Neural cell (in vitro differentiated cells): Measurements from ENCODE around the gene GTF2F2. TPM values are rescaled to one million over a fixed set of nuclear protein-coding genes. Genes with fewer than 3 reads are reported as not detected.

Source experiments
- H2AFZ ChIP-seq: fragments of 200-600, 300-800 bp; sonication (generic), shearing (Covaris generic); 2 replicates; pipeline ENCODE4 v1.6.0; 2014; ENCODE audit warnings: low read depth, mild to moderate bottlenecking, antibody characterized with exemption, low read length, moderate library complexity
- H3F3A ChIP-seq: fragments of 200-600 bp; shearing (Covaris generic); 2 replicates; pipeline ENCODE4 v1.6.1; 2016; ENCODE audit warnings: mild to moderate bottlenecking, moderate library complexity, mixed read lengths, antibody characterized with exemption, low read length; ENCODE audit not compliant: insufficient read depth, poor library complexity, severe bottlenecking
- H3K27ac ChIP-seq: fragments of 200-600, 300-800 bp; sonication (generic), shearing (Covaris generic); 2 replicates; pipeline ENCODE4 v1.5.1; 2014; ENCODE audit warnings: mild to moderate bottlenecking, low read length, moderate library complexity
- H3K27me3 ChIP-seq: fragments of 300-800, 200-600 bp; sonication (generic), shearing (Covaris generic); 2 replicates; pipeline ENCODE4 v1.6.0; 2014; ENCODE audit warnings: mild to moderate bottlenecking, low read depth, low read length, moderate library complexity; ENCODE audit not compliant: insufficient read depth
- H3K36me3 ChIP-seq: fragments of 300-800, 200-600 bp; sonication (generic), shearing (Covaris generic); 2 replicates; pipeline ENCODE4 v1.5.1; 2014; ENCODE audit warnings: mild to moderate bottlenecking, antibody characterized with exemption, low read length, moderate library complexity; ENCODE audit not compliant: insufficient read depth
- H3K4me2 ChIP-seq: fragments of 300-800, 200-600 bp; sonication (generic), shearing (Covaris generic); 2 replicates; pipeline ENCODE4 v1.6.0; 2014; ENCODE audit warnings: mild to moderate bottlenecking, low read length
- H3K4me3 ChIP-seq: fragments of 300-800, 200-600 bp; sonication (generic), shearing (Covaris generic); 2 replicates; pipeline ENCODE4 v1.5.1; 2014; ENCODE audit warnings: mild to moderate bottlenecking, low read length, moderate library complexity
- H3K79me2 ChIP-seq: fragments of 200-600 bp; shearing (Covaris generic); replicated peaks from 2 replicates; pipeline ENCODE4 v1.6.0; 2014; ENCODE audit warnings: mild to moderate bottlenecking, low read length, moderate library complexity; ENCODE audit not compliant: insufficient read depth
- H3K9ac ChIP-seq: fragments of 300-800, 200-600 bp; sonication (generic), shearing (Covaris generic); 2 replicates; pipeline ENCODE4 v1.6.1; 2016; ENCODE audit warnings: mild to moderate bottlenecking, low read length, mixed read lengths
- H3K9me2 ChIP-seq: fragments of 200-600 bp; shearing (Covaris generic); 2 replicates; pipeline ENCODE4 v1.6.1; 2016; ENCODE audit warnings: mild to moderate bottlenecking, low read length, mixed read lengths; ENCODE audit not compliant: insufficient read depth
- H3K9me3 ChIP-seq: fragments of 200-600, 300-800 bp; sonication (generic), shearing (Covaris generic); 2 replicates; pipeline ENCODE4 v1.6.1; 2016; ENCODE audit warnings: mild to moderate bottlenecking, mixed run types, low read length, moderate library complexity, mixed read lengths
- H4K20me1 ChIP-seq: fragments of 200-600 bp; shearing (Covaris generic); 2 replicates; pipeline ENCODE4 v1.6.1; 2016; ENCODE audit warnings: mild to moderate bottlenecking, mixed run types; ENCODE audit not compliant: insufficient read depth
- EP300 ChIP-seq: fragments of 450-650 bp; conservative IDR thresholded peaks from 2 replicates; pipeline ENCODE4 v1.6.1; 2014; ENCODE audit warnings: antibody characterized with exemption, mild to moderate bottlenecking, moderate library complexity; ENCODE audit not compliant: poor library complexity, severe bottlenecking
- EZH2 ChIP-seq: fragments of 200-600, 300-800 bp; shearing (Covaris generic), sonication (generic); IDR thresholded peaks from 2 replicates; pipeline ENCODE4 v1.6.1; 2014; ENCODE audit warnings: antibody characterized with exemption, low read length, borderline replicate concordance, mild to moderate bottlenecking; ENCODE audit not compliant: insufficient read depth, poor library complexity, severe bottlenecking
- MXI1 ChIP-seq: fragments of 450-650 bp; conservative IDR thresholded peaks from 2 replicates; pipeline ENCODE4 v1.6.1; 2014; ENCODE audit warnings: antibody characterized with exemption, mild to moderate bottlenecking; ENCODE audit not compliant: poor library complexity, severe bottlenecking
- POLR2AphosphoS5 ChIP-seq: IDR thresholded peaks from 2 replicates; pipeline ENCODE4 v1.6.1; 2012
- RAD21 ChIP-seq: fragments of 450-650 bp; conservative IDR thresholded peaks from 2 replicates; pipeline ENCODE4 v1.6.1; 2014; ENCODE audit warnings: antibody characterized with exemption, mild to moderate bottlenecking, moderate library complexity
- SMC3 ChIP-seq: fragments of 450-650 bp; conservative IDR thresholded peaks from 2 replicates; pipeline ENCODE4 v1.6.1; 2014; ENCODE audit warnings: antibody characterized with exemption, mild to moderate bottlenecking, moderate library complexity; ENCODE audit not compliant: poor library complexity
- TAF1 ChIP-seq: IDR thresholded peaks from 2 replicates; pipeline ENCODE4 v1.6.1; 2012; ENCODE audit warnings: low read depth
- polyA plus RNA-seq: library from polyadenylated mRNA; depleted of rRNA; stranded (reverse); fragments of >200 nt; gene quantifications from 2 replicates; pipeline ENCODE4 v1.2.3, GENCODE V29; 2014
- TF ChIP-seq, protein P1 (sequence below): IDR thresholded peaks from 2 replicates; pipeline ENCODE4 v1.6.1; 2012; ENCODE audit warnings: borderline replicate concordance
- TF ChIP-seq, protein P2 (sequence below): fragments of 450-650 bp; IDR thresholded peaks from 2 replicates; pipeline ENCODE4 v1.5.1; 2014; ENCODE audit warnings: antibody characterized with exemption, mild to moderate bottlenecking, moderate library complexity; ENCODE audit not compliant: poor library complexity, severe bottlenecking

The GTF2F2 gene
- polyA plus RNA-seq, 1 donor from 2014 or later, result 29.6 TPM

DNA sequence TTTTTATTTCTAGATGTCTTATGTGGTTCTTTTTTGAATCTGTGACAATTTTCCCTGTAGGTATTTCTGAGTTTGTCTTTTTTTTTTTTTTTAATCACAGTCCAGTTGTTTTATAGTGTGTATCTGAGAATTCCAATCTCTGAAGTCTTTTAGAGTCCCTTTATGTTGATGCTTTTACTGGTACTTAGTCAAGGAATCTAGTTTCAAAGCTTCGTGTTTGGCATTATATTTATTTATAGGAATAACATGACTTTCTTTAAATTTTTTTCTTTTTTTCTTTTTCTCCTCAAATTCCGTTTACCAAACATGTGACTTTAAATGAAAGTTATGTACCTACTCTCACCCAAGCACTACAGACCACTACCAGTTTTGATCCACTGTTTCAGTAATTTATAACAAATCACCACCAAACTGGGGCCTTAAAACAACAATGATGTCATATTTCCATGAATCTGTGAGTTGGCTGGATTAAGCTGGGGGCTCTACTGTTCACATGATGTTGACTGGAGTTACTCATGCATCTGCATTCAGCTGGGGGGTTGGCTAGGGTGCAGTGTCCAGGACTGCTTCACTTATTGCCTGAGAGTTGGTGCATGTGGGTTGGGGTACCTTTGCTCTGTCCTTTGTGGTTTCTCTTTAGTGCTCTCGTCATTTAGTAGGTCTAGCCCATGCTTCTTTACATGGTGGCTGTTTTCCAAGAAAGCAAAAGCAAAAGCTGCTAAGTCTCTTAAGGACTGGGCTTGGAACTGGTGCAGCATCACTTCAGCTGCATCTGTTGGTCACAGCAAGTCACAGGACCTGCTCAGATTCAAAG, 58.2 kb downstream of the GTF2F2 start:
- H4K20me1 ChIP-seq, result no peaks in the 10 kb centered on the region
- no peaks in the 10 kb centered on the region for H3K9me3 ChIP-seq
- no peaks in the 10 kb centered on the region for H3F3A ChIP-seq
- H3K27ac ChIP-seq, result no peak overlapping the region
- H3K9ac ChIP-seq, result no peak overlapping the region
- TF ChIP-seq, protein P1, sequence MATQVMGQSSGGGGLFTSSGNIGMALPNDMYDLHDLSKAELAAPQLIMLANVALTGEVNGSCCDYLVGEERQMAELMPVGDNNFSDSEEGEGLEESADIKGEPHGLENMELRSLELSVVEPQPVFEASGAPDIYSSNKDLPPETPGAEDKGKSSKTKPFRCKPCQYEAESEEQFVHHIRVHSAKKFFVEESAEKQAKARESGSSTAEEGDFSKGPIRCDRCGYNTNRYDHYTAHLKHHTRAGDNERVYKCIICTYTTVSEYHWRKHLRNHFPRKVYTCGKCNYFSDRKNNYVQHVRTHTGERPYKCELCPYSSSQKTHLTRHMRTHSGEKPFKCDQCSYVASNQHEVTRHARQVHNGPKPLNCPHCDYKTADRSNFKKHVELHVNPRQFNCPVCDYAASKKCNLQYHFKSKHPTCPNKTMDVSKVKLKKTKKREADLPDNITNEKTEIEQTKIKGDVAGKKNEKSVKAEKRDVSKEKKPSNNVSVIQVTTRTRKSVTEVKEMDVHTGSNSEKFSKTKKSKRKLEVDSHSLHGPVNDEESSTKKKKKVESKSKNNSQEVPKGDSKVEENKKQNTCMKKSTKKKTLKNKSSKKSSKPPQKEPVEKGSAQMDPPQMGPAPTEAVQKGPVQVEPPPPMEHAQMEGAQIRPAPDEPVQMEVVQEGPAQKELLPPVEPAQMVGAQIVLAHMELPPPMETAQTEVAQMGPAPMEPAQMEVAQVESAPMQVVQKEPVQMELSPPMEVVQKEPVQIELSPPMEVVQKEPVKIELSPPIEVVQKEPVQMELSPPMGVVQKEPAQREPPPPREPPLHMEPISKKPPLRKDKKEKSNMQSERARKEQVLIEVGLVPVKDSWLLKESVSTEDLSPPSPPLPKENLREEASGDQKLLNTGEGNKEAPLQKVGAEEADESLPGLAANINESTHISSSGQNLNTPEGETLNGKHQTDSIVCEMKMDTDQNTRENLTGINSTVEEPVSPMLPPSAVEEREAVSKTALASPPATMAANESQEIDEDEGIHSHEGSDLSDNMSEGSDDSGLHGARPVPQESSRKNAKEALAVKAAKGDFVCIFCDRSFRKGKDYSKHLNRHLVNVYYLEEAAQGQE, result no peak
- TF ChIP-seq EZH2 (no peak), POLR2AphosphoS5 (no peak)
- no peak overlapping the region for H3K4me3 ChIP-seq
- H3K36me3 ChIP-seq, result no peaks in the 10 kb centered on the region
- H2AFZ ChIP-seq, result no peak overlapping the region
- no peaks in the 10 kb centered on the region for H3K27me3 ChIP-seq
- no peak overlapping the region for H3K4me2 ChIP-seq
- no peaks in the 10 kb centered on the region for H3K9me2 ChIP-seq
- no peaks in the 10 kb centered on the region for H3K79me2 ChIP-seq

DNA sequence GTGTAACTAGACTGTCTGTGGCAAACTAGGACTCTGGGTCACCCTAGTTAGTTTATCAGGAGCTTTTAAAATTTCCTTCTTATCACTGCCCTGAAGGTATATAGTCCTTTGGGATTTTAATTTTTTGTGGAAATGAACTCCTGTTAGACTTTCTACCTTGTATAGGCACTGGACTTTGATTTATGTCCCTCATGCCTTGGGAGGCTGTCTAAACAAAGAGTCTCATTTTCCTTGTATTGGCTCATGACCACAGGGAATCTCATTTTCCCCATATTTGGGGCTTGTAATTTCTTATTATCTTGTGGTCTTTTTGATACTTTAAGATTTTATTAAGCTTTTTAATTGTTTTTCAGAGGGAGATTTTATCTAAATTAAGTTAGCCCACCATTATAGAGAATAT, 59.1 kb downstream of the GTF2F2 start:
- H3K9me2 ChIP-seq, result no peaks in the 10 kb centered on the region
- no peak overlapping the region for H3K9ac ChIP-seq
- H4K20me1 ChIP-seq, result no peaks in the 10 kb centered on the region
- H3F3A ChIP-seq, result no peaks in the 10 kb centered on the region
- H3K27ac ChIP-seq, result no peak overlapping the region
- TF ChIP-seq SMC3 (no peak), MXI1 (no peak), EZH2 (no peak), EP300 (no peak), RAD21 (no peak), TAF1 (no peak), POLR2AphosphoS5 (no peak)
- TF ChIP-seq, protein P1, result no peak
- TF ChIP-seq, protein P2, sequence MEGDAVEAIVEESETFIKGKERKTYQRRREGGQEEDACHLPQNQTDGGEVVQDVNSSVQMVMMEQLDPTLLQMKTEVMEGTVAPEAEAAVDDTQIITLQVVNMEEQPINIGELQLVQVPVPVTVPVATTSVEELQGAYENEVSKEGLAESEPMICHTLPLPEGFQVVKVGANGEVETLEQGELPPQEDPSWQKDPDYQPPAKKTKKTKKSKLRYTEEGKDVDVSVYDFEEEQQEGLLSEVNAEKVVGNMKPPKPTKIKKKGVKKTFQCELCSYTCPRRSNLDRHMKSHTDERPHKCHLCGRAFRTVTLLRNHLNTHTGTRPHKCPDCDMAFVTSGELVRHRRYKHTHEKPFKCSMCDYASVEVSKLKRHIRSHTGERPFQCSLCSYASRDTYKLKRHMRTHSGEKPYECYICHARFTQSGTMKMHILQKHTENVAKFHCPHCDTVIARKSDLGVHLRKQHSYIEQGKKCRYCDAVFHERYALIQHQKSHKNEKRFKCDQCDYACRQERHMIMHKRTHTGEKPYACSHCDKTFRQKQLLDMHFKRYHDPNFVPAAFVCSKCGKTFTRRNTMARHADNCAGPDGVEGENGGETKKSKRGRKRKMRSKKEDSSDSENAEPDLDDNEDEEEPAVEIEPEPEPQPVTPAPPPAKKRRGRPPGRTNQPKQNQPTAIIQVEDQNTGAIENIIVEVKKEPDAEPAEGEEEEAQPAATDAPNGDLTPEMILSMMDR, result no peak
- no peak overlapping the region for H3K4me2 ChIP-seq
- H3K9me3 ChIP-seq, result no peaks in the 10 kb centered on the region
- no peak overlapping the region for H2AFZ ChIP-seq
- H3K79me2 ChIP-seq, result no peaks in the 10 kb centered on the region
- H3K36me3 ChIP-seq, result no peaks in the 10 kb centered on the region
- H3K4me3 ChIP-seq, result no peak overlapping the region
- no peaks in the 10 kb centered on the region for H3K27me3 ChIP-seq
